CD4-positive, alpha-beta T cell (primary cell): Measurements from ENCODE around the gene BSG. TPM values are rescaled to one million over a fixed set of nuclear protein-coding genes. Genes with fewer than 3 reads are reported as not detected.

Source experiments
- ATAC-seq: fragments of 200-7000 bp; cut with Tn5 transposase; one replicate; pipeline ENCODE4 v1.10.0; 2022; ENCODE audit warnings: mild to moderate bottlenecking; ENCODE audit not compliant: poor library complexity
- CTCF ChIA-PET: fragments of 350-600 bp; sonication (Branson Sonifier 250); formaldehyde crosslinking; loops from one replicate; lab custom pipeline; 2021; ENCODE audit warnings: antibody characterized with exemption, inconsistent platforms; lab: Charles Lee
- POLR2A ChIA-PET: fragments of 350-600 bp; sonication (Branson Sonifier 250); formaldehyde crosslinking; loops from one replicate; lab custom pipeline; 2021; ENCODE audit warnings: antibody characterized with exemption, inconsistent platforms; lab: Charles Lee
- DNase-seq, 14 experiments: peaks; one replicate each; pipeline ENCODE4 v3.0.0-alpha.2; 2013 to 2020; ENCODE audit warnings: mixed read lengths in 2 of 14
- H3K27ac ChIP-seq, 2 donors: one replicate each; pipeline versions ENCODE4 v1.5.1 to v1.7.0; 2013; ENCODE audit warnings: low read length in 2 of 2, low read depth in 1 of 2, mild to moderate bottlenecking in 1 of 2
- H3K27me3 ChIP-seq, 2 experiments: 1 replicate in 1 of 2; 2 replicates in 1 of 2; pipeline versions ENCODE4 v1.6.1 to v1.7.0; 2013; ENCODE audit warnings: low read length in 2 of 2, control low read depth in 1 of 2, mild to moderate bottlenecking in 1 of 2, moderate library complexity in 1 of 2; ENCODE audit not compliant: insufficient read depth in 2 of 2, control insufficient read depth in 1 of 2
- H3K36me3 ChIP-seq: one replicate; pipeline ENCODE4 v1.6.1; 2013; ENCODE audit warnings: low read length, control low read depth; ENCODE audit not compliant: insufficient read depth
- H3K4me1 ChIP-seq: one replicate; pipeline ENCODE4 v1.6.1; 2013; ENCODE audit warnings: low read length, control low read depth; ENCODE audit not compliant: insufficient read depth
- H3K4me3 ChIP-seq: one replicate; pipeline ENCODE4 v1.5.1; 2013; ENCODE audit warnings: mild to moderate bottlenecking, low read length, moderate library complexity
- H3K9me3 ChIP-seq, 2 experiments: 1 replicate in 1 of 2; 2 replicates in 1 of 2; pipeline versions ENCODE4 v1.6.1 to v1.7.0; 2013; ENCODE audit warnings: low read length in 2 of 2, mild to moderate bottlenecking in 2 of 2, control low read depth in 1 of 2, moderate library complexity in 1 of 2; ENCODE audit not compliant: control insufficient read depth in 1 of 2, insufficient read depth in 1 of 2
- H3K27ac Mint-ChIP-seq: one replicate; pipeline ENCODE4 v1.8.0; 2020; ENCODE audit warnings: mixed read lengths
- H3K27me3 Mint-ChIP-seq: one replicate; pipeline ENCODE4 v1.8.0; 2021; ENCODE audit warnings: mixed read lengths
- H3K36me3 Mint-ChIP-seq: one replicate; pipeline ENCODE4 v1.8.0; 2021; ENCODE audit warnings: low read depth, mixed read lengths
- H3K4me1 Mint-ChIP-seq: one replicate; pipeline ENCODE4 v1.8.0; 2021; ENCODE audit warnings: low read depth, mixed read lengths
- H3K4me3 Mint-ChIP-seq: one replicate; pipeline ENCODE4 v1.8.0; 2020; ENCODE audit warnings: mild to moderate bottlenecking, mixed read lengths
- H3K9me3 Mint-ChIP-seq: one replicate; pipeline ENCODE4 v1.8.0; 2020; ENCODE audit warnings: mixed read lengths
- intact Hi-C, 2 experiments: fragments of 100-400 bp; cut with DNase I in 1 of 2; cut with micrococcal nuclease in 1 of 2; formaldehyde crosslinking; loops; one replicate each; pipeline versions ENCODE4 v1.15.1 to v1.9.0; 2023 to 2025; cut with DNase I, micrococcal nuclease
- total RNA-seq, 174 experiments: library from RNA in 2 of 174; stranded (reverse) in 2 of 174; gene quantifications; one replicate each; pipeline ENCODE4 v1.2.3 and lab custom pipeline; 2021 to 2026
- TF ChIP-seq, protein P1 (sequence below): fragments of 200-600 bp; IDR thresholded peaks from one replicate; pipeline ENCODE4 v1.8.0; 2022; ENCODE audit warnings: antibody characterized with exemption, mild to moderate bottlenecking

Gene BSG
- total RNA-seq, 2 experiments from 2014 or later = 68.7 to 71.6 TPM

DNA sequence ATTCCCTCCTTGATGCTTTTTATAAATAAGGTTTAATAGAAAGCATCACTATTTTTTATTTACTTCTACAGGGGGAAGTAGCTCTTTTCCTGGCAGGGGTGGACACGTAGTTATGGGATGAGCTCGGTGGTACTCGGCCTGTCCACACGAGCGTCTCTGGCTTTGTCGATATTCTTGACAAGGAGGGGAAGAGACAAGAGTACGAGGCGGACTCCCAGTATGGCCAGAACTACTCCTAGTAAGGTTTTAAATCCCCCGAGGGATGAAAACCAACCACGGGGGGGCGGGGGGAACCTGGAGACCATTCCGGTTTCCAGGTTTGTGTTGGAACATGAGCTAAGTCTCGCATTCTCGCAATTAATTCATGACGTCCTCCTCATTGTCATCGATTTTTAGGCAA is 5.6 kb upstream of the BSG start:
- ChIA-PET POLR2A (no interaction called here), CTCF (no interaction called here)
- Mint-ChIP-seq H3K27me3 (no peaks in the 10 kb centered on the region), H3K9me3 (no peaks in the 10 kb centered on the region), H3K36me3 (peaks cover 6% of the 10 kb centered on the region), H3K4me1 (peaks cover 16% of the 10 kb centered on the region), H3K27ac (no peak overlapping the region), H3K4me3 (no peak overlapping the region)
- ATAC-seq (no peak), DNase-seq (no peak)
- Histone ChIP-seq H3K4me3 (no peak overlapping the region), H3K27me3 (no peaks in the 10 kb centered on the region), H3K9me3 (no peaks in the 10 kb centered on the region), H3K27ac (no peak overlapping the region), H3K36me3 (no peaks in the 10 kb centered on the region), H3K4me1 (peaks cover 16% of the 10 kb centered on the region)
- intact Hi-C loops = no loop called here
- TF ChIP-seq, protein P1, sequence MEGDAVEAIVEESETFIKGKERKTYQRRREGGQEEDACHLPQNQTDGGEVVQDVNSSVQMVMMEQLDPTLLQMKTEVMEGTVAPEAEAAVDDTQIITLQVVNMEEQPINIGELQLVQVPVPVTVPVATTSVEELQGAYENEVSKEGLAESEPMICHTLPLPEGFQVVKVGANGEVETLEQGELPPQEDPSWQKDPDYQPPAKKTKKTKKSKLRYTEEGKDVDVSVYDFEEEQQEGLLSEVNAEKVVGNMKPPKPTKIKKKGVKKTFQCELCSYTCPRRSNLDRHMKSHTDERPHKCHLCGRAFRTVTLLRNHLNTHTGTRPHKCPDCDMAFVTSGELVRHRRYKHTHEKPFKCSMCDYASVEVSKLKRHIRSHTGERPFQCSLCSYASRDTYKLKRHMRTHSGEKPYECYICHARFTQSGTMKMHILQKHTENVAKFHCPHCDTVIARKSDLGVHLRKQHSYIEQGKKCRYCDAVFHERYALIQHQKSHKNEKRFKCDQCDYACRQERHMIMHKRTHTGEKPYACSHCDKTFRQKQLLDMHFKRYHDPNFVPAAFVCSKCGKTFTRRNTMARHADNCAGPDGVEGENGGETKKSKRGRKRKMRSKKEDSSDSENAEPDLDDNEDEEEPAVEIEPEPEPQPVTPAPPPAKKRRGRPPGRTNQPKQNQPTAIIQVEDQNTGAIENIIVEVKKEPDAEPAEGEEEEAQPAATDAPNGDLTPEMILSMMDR = no peak

DNA sequence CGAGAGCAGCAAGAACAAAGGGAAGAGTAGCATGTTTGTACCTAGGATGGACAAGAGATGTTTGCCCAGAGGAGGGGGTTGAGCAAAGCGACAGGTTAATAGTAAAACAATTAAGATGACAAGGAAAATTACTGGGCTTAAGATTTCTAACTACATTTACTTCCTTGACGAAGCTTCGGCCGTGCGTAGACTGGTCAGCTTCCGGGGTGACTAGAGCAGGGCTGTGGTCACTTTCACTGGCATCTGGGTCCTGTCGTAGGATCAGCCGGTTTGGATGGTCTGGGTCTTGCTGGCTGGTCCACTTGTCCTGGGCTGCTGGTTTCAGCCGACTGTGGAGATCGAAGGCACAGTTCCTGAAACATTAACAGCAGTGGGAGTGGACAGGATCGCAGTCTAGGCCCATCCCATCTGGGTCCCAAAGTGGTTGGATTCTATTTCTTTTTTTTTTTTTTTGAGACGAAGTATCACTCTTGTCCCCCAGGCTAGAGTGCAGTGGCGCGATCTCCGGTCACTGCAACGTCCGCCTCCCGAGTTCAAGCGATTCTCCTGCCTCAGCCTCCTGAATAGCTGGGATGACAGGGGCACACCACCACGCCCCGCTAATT is 5.0 kb upstream of the BSG start:
- peak in 1 of 14 experiments; percentile 39 for DNase-seq
- TF ChIP-seq, protein P1 = no peak
- peaks cover 12% of the 10 kb centered on the region for H3K36me3 Mint-ChIP-seq
- Histone ChIP-seq H3K36me3 (no peaks in the 10 kb centered on the region), H3K27me3 (no peaks in the 10 kb centered on the region), H3K9me3 (no peaks in the 10 kb centered on the region), H3K27ac (no peak overlapping the region), H3K4me1 (peaks cover 16% of the 10 kb centered on the region), H3K4me3 (no peak overlapping the region)
- H3K27ac Mint-ChIP-seq = no peak overlapping the region
- ChIA-PET POLR2A (no interaction called here), CTCF (interaction anchor here (1.8 kb wide), 1 partner anchor 57 kb away, joined by 9 read pairs; no protein-coding TSS in a partner anchor)
- peak overlapping the region; percentile 12 for H3K4me3 Mint-ChIP-seq
- H3K9me3 Mint-ChIP-seq = no peaks in the 10 kb centered on the region
- intact Hi-C loops = no loop called here
- no peaks in the 10 kb centered on the region for H3K27me3 Mint-ChIP-seq
- H3K4me1 Mint-ChIP-seq = peaks cover 22% of the 10 kb centered on the region
- no peak for ATAC-seq

DNA sequence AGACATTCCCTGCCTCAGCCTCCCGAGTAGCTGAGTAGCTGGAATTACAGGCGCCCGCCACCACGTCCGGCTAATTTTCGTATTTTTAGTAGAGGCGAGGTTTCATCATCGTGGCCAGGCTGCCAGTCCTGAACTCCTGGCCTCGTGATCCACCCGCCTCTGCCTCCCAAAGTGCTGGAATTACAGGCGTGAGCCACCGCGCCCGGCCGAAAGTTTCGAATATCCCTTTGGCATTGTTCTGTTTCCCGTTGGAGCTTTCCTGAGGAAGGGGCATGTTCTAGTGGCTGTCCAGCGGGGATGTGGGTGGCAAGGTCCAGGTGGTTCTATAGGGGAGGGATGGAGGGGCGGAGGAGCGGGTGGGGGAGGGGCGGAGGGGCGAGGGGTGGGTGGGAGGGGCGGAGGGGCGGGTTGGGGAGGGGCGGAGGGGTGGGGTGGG is 2.1 kb upstream of the BSG start:
- TF ChIP-seq, protein P1 = no peak
- Histone ChIP-seq H3K27me3 (no peaks in the 10 kb centered on the region), H3K4me1 (peaks cover 40% of the 10 kb centered on the region), H3K36me3 (no peaks in the 10 kb centered on the region), H3K27ac (no peak overlapping the region), H3K9me3 (no peaks in the 10 kb centered on the region), H3K4me3 (no peak overlapping the region)
- H3K4me3 Mint-ChIP-seq = peak overlapping the region; percentile 56
- ChIA-PET POLR2A (interaction anchor here (1.1 to 2.2 kb wide), 2 partner anchors 38 to 59 kb away, joined by 3 to 15 read pairs; no protein-coding TSS in a partner anchor), CTCF (no interaction called here)
- H3K27ac Mint-ChIP-seq = peak overlapping the region; percentile 85
- no peaks in the 10 kb centered on the region for H3K9me3 Mint-ChIP-seq
- H3K36me3 Mint-ChIP-seq = peaks cover 14% of the 10 kb centered on the region
- intact Hi-C loops = loop anchor here (5.0 kb wide), 5 partner anchors 62 to 837 kb away; partner anchors contain the start of genes DAZAP1 (in 1 of the 2), POLRMT (in 1 of the 2), RNF126 (in 1 of the 2) and TPGS1 (in 1 of the 2)
- ATAC-seq (no peak), DNase-seq (peak in 1 of 14 experiments; percentile 56)
- no peaks in the 10 kb centered on the region for H3K27me3 Mint-ChIP-seq
- peaks cover 40% of the 10 kb centered on the region for H3K4me1 Mint-ChIP-seq
